Immature natural killer cell (primary cell): Measurements from ENCODE around the gene RASSF5. TPM values are rescaled to one million over a fixed set of nuclear protein-coding genes. Genes with fewer than 3 reads are reported as not detected.
"Not testable (repeated sequence)": the region's sequence is repeated elsewhere in the genome, so short reads cannot be mapped to it uniquely, and the experiment has no call there.

Experiments used
- DNase-seq, 3 donors: peaks; one replicate each; pipeline ENCODE4 v3.0.0; 2022; ENCODE audit warnings: mixed read lengths in 1 of 3
- H3K27ac Mint-ChIP-seq, 6 donors: one replicate each; pipeline ENCODE4 v1.8.0; 2020; ENCODE audit warnings: mixed read lengths in 6 of 6, mild to moderate bottlenecking in 5 of 6, inconsistent platforms in 4 of 6, moderate library complexity in 3 of 6
- H3K27me3 Mint-ChIP-seq, 3 donors: one replicate each; pipeline ENCODE4 v1.8.0; 2020 to 2021; ENCODE audit warnings: low read depth in 3 of 3, mild to moderate bottlenecking in 3 of 3, mixed read lengths in 3 of 3, moderate library complexity in 3 of 3, inconsistent platforms in 1 of 3
- H3K36me3 Mint-ChIP-seq, 3 donors: one replicate each; pipeline ENCODE4 v1.8.0; 2020; ENCODE audit warnings: mixed read lengths in 3 of 3, inconsistent platforms in 2 of 3, mild to moderate bottlenecking in 2 of 3
- H3K4me1 Mint-ChIP-seq, 2 donors: one replicate each; pipeline ENCODE4 v1.8.0; 2020; ENCODE audit warnings: inconsistent platforms in 2 of 2, mild to moderate bottlenecking in 2 of 2, mixed read lengths in 2 of 2, moderate library complexity in 1 of 2
- H3K4me3 Mint-ChIP-seq, 5 donors: one replicate each; pipeline ENCODE4 v1.8.0; 2020; ENCODE audit warnings: mild to moderate bottlenecking in 5 of 5, mixed read lengths in 5 of 5, inconsistent platforms in 3 of 5, moderate library complexity in 3 of 5
- H3K9me3 Mint-ChIP-seq, 6 donors: one replicate each; pipeline ENCODE4 v1.8.0; 2020; ENCODE audit warnings: mild to moderate bottlenecking in 6 of 6, mixed read lengths in 6 of 6, inconsistent platforms in 4 of 6, moderate library complexity in 3 of 6
- polyA plus RNA-seq, 3 donors: library from polyadenylated mRNA; unstranded; fragments of 300-500 nt; fragmentation: Illumina TruSeq; gene quantifications; one replicate each; pipeline ENCODE4 v1.2.3, GENCODE V29; 2021

Gene RASSF5
- polyA plus RNA-seq, 3 donors from 2014 or later: 218 to 459 (median 310) TPM

GRCh38 chr1:206626396-206626795, 119.1 kb downstream of the RASSF5 start:
- not testable (repeated sequence) for H3K9me3 Mint-ChIP-seq, DNase-seq, H3K4me1 Mint-ChIP-seq, H3K27ac Mint-ChIP-seq, H3K36me3 Mint-ChIP-seq, H3K27me3 Mint-ChIP-seq, H3K4me3 Mint-ChIP-seq

- Mint-ChIP-seq H3K9me3 (no peaks in the 10 kb centered on the region), H3K27me3 (peaks cover 3 to 14% (median 11%) of the 10 kb centered on the region in 3 donors), H3K27ac (no peak overlapping the region), H3K36me3 (peaks cover 0 to 3% (median 0%) of the 10 kb centered on the region in 3 donors), H3K4me1 (peaks cover 0 to 2% of the 10 kb centered on the region in 2 donors), H3K4me3 (no peak overlapping the region)
- no peak for DNase-seq
Observed at GRCh38 chr1:206628916-206629315, 121.6 kb downstream of the RASSF5 start.

GRCh38 chr1:206631085-206631509, 123.8 kb downstream of the RASSF5 start:
- H3K27ac Mint-ChIP-seq: no peak overlapping the region
- H3K36me3 Mint-ChIP-seq: peaks cover 0 to 3% (median 0%) of the 10 kb centered on the region in 3 donors
- H3K4me3 Mint-ChIP-seq: no peak overlapping the region
- H3K4me1 Mint-ChIP-seq: peaks cover 14 to 16% of the 10 kb centered on the region in 2 donors
- H3K27me3 Mint-ChIP-seq: peaks cover 3 to 18% (median 17%) of the 10 kb centered on the region in 3 donors
- H3K9me3 Mint-ChIP-seq: no peaks in the 10 kb centered on the region
- peak in 1 of 3 donors; percentile 12 for DNase-seq

- H3K27ac Mint-ChIP-seq: no peak overlapping the region
- H3K4me1 Mint-ChIP-seq: peaks cover 15 to 16% of the 10 kb centered on the region in 2 donors
- H3K4me3 Mint-ChIP-seq: peak overlapping the region in 3 of 5 donors; percentile 3 to 24 (median 16)
Observed at GRCh38 chr1:206633708-206634121, 126.4 kb downstream of the RASSF5 start.

GRCh38 chr1:206634365-206635079, 127.2 kb downstream of the RASSF5 start:
- no peaks in the 10 kb centered on the region for H3K36me3 Mint-ChIP-seq
- peak overlapping the region; percentile 85 to 92 (median 89) for H3K4me3 Mint-ChIP-seq
- peaks cover 15 to 16% of the 10 kb centered on the region in 2 donors for H3K4me1 Mint-ChIP-seq
- DNase-seq: peak; percentile 60 to 63 (median 61)
- H3K9me3 Mint-ChIP-seq: no peaks in the 10 kb centered on the region
- H3K27me3 Mint-ChIP-seq: peaks cover 6 to 22% (median 20%) of the 10 kb centered on the region in 3 donors
- peak overlapping the region in 5 of 6 donors; percentile 47 to 87 (median 72) for H3K27ac Mint-ChIP-seq

More at GRCh38 chr1:206633708-206634121, 126.4 kb downstream of the RASSF5 start:
- peaks cover 3 to 22% (median 20%) of the 10 kb centered on the region in 3 donors for H3K27me3 Mint-ChIP-seq
- H3K9me3 Mint-ChIP-seq: no peaks in the 10 kb centered on the region
- H3K36me3 Mint-ChIP-seq: no peaks in the 10 kb centered on the region
- no peak for DNase-seq

- Mint-ChIP-seq H3K27ac (peak within 1 kb of the TSS in 5 of 6 donors; percentile 47 to 87 (median 72)), H3K27me3 (peaks cover 7 to 24% (median 22%) of the 10 kb centered on the region in 3 donors), H3K4me3 (peak within 1 kb of the TSS; percentile 85 to 92 (median 89)), H3K4me1 (peaks cover 15 to 16% of the 10 kb centered on the region in 2 donors), H3K9me3 (no peaks in the 10 kb centered on the region), H3K36me3 (no peaks in the 10 kb centered on the region)
- peak; percentile 84 to 85 (median 85) for DNase-seq
Observed at GRCh38 chr1:206635080-206635977, 128.0 kb downstream of the RASSF5 start, which contains the start of gene DYRK3. Gene DYRK3, plus strand, starts transcription at chr1:206635536. Its CDS starts 168 bp downstream, at chr1:206635704.

- Mint-ChIP-seq H3K9me3 (no peaks in the 10 kb centered on the region), H3K4me1 (peaks cover 15 to 16% of the 10 kb centered on the region in 2 donors), H3K4me3 (peak overlapping the region; percentile 51 to 81 (median 75)), H3K36me3 (no peaks in the 10 kb centered on the region), H3K27me3 (peaks cover 7 to 27% (median 22%) of the 10 kb centered on the region in 3 donors), H3K27ac (peak overlapping the region in 1 of 6 donors; percentile 78)
- DNase-seq: no peak
Observed at GRCh38 chr1:206635978-206636345, 128.6 kb downstream of the RASSF5 start.

GRCh38 chr1:206636671-206637070, 129.3 kb downstream of the RASSF5 start:
- no peak overlapping the region for H3K27ac Mint-ChIP-seq
- peaks cover 7 to 27% (median 22%) of the 10 kb centered on the region in 3 donors for H3K27me3 Mint-ChIP-seq
- no peak for DNase-seq
- peaks cover 15 to 16% of the 10 kb centered on the region in 2 donors for H3K4me1 Mint-ChIP-seq
- no peak overlapping the region for H3K4me3 Mint-ChIP-seq
- H3K9me3 Mint-ChIP-seq: no peaks in the 10 kb centered on the region
- no peaks in the 10 kb centered on the region for H3K36me3 Mint-ChIP-seq

GRCh38 chr1:206637605-206638004, 130.3 kb downstream of the RASSF5 start:
- DNase-seq: no peak
- H3K9me3 Mint-ChIP-seq: no peaks in the 10 kb centered on the region
- peaks cover 8 to 25% (median 18%) of the 10 kb centered on the region in 3 donors for H3K27me3 Mint-ChIP-seq
- no peaks in the 10 kb centered on the region for H3K36me3 Mint-ChIP-seq
- H3K27ac Mint-ChIP-seq: no peak overlapping the region
- H3K4me3 Mint-ChIP-seq: no peak overlapping the region
- H3K4me1 Mint-ChIP-seq: peaks cover 15 to 16% of the 10 kb centered on the region in 2 donors

Other genes with a start within 250 kb of the RASSF5 start
- 10 to 100 TPM; 21.1 to 29.7 (median 28.3) TPM for gene IKBKE, start 37.1 kb upstream of the RASSF5 start, polyA plus RNA-seq
- 10 to 100 TPM; 12.9 to 24.2 (median 20.8) TPM for gene EIF2D, start 104.9 kb downstream of the RASSF5 start, polyA plus RNA-seq
- not detected for gene DYRK3, start 128.0 kb downstream of the RASSF5 start, polyA plus RNA-seq
- gene MAPKAPK2, start 177.4 kb downstream of the RASSF5 start, polyA plus RNA-seq: 1 to 10 TPM; 3.5 to 7.2 (median 4.1) TPM